ENCODE measurements around the gene SHC1. TPM values are rescaled to one million over a fixed set of nuclear protein-coding genes. Genes with fewer than 3 reads are reported as not detected.
"Not testable (repeated sequence)": the region's sequence is repeated elsewhere in the genome, so short reads cannot be mapped to it uniquely, and the experiment has no call there.

SHC1 gene
- polyA plus RNA-seq, 3 donors, result 73.4 to 84.2 (median 83.4) TPM

DNA sequence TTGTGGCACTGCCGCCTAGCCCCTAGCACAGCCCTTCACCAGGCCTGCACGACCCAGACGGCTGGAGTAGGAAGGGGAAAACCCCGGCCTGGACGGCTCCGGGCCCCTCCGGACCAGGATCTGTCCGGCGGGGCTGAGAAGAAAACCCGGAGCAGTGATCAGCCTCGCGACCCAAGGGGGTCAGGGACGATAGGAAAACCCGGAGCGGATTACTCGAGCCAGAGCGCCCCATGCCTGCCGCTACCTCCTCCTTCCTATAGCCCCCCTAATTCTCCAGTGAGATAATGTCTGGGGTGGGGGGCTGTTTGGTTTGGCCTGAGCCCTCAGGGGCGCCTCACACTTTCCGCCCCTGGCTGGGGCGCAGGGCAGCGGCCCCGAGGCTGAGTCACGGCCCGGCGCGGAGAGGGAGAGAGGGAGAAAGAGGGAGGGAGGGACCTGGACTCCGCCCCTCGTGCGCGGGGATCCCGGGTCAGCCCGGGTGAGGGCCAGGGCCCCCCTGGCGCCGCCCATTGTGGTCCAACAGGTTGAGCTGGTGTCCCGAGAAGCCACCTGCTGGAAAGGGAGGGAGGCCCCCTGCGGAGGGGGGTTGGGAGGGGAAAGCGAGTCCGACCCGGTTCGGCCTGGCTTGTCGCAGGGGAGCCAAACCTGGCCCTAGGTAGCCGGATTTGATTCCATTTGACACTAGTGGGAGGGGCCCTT lies 30.3 kb upstream of the SHC1 start:
- DNase-seq (ENCODE audit: extremely low read depth in 1 of 11, low read depth in 9 of 11, low spot score in 4 of 11), result peak in 10 of 11 donors; percentile 86 to 95 (median 89)

DNA sequence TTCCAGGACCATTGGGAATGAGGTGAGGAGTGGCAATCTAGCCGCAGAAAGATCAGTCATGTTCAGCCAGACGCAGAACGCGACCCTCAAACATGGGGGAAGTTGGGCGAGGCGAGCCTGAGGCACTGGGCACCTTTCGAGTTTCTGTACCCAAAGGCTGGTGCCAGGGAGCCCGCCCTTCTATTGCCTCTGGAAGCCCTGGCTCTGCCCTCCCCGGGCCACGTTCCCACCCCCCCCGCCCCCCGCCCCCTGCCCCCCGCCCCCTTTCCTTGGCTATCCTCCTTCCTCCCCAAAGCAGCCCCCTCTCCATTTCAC lies 29.8 kb upstream of the SHC1 start:
- DNase-seq (ENCODE audit: extremely low read depth in 1 of 11, low read depth in 9 of 11, low spot score in 4 of 11), result no peak

GRCh38 chr1:154999571-155000410 lies 29.2 kb upstream of the SHC1 start:
- peak in 1 of 11 donors; percentile 29 for DNase-seq (ENCODE audit: extremely low read depth in 1 of 11, low read depth in 9 of 11, low spot score in 4 of 11)

GRCh38 chr1:154998818-154999570 lies 28.4 kb upstream of the SHC1 start:
- peak in 2 of 11 donors; percentile 57 to 68 for DNase-seq (ENCODE audit: extremely low read depth in 1 of 11, low read depth in 9 of 11, low spot score in 4 of 11)

GRCh38 chr1:154998201-154998780 lies 27.7 kb upstream of the SHC1 start:
- no peak for DNase-seq (ENCODE audit: extremely low read depth in 1 of 11, low read depth in 9 of 11, low spot score in 4 of 11)

DNA sequence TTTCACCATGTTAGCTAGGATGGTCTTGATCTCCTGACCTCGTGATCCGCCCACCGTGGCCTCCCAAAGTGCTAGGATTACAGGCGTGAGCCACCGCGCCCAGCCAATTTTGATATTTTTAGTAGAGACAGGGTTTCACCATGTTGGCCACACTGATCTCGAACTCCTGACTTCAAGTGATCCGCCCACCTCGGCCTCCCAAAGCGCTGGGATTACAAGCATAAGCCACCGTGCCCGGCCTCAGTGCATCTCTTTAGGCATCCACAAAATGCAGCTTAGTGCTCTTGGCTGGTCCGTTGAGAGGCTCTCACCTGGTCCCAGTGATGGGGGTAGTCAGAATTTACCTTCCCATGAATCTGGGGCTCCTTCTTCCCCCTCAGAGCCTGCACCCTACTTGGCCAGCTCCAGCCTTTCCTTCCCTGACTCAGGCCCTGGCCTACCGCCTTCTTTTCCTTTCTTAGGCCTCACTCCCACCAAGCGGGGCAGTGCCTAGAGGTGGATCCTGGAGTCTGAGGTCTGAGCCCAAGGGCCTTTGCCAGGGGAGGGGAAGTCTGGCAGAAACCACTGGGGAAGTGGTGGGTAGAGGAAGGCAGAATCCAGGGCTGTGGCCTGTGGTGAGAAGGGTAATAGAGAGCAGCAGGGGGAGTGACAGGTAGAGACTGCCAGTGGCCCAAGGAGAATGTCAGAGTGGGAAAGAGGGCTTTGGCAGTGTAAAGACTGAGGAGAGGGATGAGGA lies 26.6 kb upstream of the SHC1 start:
- DNase-seq (ENCODE audit: extremely low read depth in 1 of 11, low read depth in 9 of 11, low spot score in 4 of 11), result no peak

- DNase-seq (ENCODE audit: extremely low read depth in 1 of 11, low read depth in 9 of 11, low spot score in 4 of 11), result not testable (repeated sequence)
Observed at GRCh38 chr1:154995301-154995983, 24.9 kb upstream of the SHC1 start.

DNA sequence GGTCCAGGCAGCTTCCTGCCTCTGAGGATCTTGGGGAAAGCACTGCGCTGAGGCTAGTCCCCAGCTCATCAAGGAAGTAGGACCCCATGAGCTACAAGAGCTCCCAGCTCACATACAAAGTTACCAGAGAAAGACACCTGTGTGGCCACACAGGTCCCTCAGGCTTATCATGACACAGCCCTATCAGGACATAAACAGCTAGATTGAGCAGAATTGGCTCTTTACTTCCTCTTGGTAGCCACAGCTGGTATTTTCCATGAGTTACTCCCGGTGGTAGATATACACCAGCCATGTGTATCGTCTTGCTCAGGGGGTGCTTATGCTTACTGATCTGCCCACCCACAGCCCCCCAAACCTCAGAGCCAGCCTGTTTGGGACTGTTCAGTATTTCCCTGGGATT lies 24.0 kb upstream of the SHC1 start:
- DNase-seq (ENCODE audit: extremely low read depth in 1 of 11, low read depth in 9 of 11, low spot score in 4 of 11), result no peak

DNA sequence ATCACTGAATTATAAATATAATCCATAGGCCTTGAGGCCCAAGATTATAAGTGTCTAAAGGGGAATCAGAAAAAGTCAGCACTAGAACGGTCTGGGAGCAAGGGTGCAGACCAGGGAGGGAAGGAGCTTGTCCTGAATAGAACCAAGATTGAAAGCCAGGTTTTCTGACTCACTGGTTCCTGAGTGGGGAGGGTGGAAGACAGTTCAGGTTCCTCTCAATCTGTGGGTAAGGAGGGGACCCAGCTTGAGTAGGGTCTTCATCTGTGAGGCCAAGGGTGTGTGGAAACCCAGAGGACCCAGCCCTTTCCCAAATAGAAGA lies 23.7 kb upstream of the SHC1 start:
- no peak for DNase-seq (ENCODE audit: extremely low read depth in 1 of 11, low read depth in 9 of 11, low spot score in 4 of 11)

- no peak for DNase-seq (ENCODE audit: extremely low read depth in 1 of 11, low read depth in 9 of 11, low spot score in 4 of 11)
Observed at GRCh38 chr1:154993572-154994268, 23.2 kb upstream of the SHC1 start, which contains the start of gene LENEP. LENEP (plus strand) TSS chr1:154993586; CDS start chr1:154993608, 22 bp downstream.

GRCh38 chr1:154992721-154993571 lies 22.4 kb upstream of the SHC1 start:
- DNase-seq (ENCODE audit: extremely low read depth in 1 of 11, low read depth in 9 of 11, low spot score in 4 of 11), result no peak

GRCh38 chr1:154990276-154990675 lies 19.7 kb upstream of the SHC1 start:
- no peak for DNase-seq (ENCODE audit: extremely low read depth in 1 of 11, low read depth in 9 of 11, low spot score in 4 of 11)

DNA sequence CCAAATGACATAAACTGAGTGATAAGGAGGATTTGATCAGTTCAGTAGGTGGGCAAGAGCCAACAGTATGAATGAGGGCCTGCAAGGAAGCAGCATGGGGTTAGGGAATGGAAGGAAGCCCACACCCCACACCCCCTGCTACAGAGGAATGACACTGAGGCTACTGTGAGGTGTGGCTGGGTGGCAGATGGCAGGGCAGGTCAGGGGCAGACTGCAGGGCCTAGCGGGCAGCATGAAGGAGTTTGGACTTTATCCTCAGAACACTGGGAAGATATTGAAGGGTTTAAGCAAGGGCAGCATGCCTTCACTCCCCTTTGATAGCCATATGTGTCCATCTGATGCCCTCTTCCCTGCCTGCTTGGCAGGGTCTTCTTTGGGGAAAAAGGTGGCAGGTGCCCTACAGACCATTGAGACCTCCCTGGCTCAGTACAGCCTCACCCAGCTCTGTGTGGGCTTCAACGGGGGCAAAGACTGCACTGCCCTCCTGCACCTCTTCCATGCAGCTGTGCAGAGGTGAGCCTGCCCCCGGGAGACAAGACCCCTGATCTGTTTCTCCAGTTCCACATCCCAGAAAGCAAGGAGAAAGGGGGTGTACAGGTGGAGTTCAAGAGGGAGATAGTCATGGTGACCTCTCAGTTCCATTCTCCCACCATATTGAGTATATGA lies 18.8 kb upstream of the SHC1 start:
- DNase-seq (ENCODE audit: extremely low read depth in 1 of 11, low read depth in 9 of 11, low spot score in 4 of 11), result no peak

DNA sequence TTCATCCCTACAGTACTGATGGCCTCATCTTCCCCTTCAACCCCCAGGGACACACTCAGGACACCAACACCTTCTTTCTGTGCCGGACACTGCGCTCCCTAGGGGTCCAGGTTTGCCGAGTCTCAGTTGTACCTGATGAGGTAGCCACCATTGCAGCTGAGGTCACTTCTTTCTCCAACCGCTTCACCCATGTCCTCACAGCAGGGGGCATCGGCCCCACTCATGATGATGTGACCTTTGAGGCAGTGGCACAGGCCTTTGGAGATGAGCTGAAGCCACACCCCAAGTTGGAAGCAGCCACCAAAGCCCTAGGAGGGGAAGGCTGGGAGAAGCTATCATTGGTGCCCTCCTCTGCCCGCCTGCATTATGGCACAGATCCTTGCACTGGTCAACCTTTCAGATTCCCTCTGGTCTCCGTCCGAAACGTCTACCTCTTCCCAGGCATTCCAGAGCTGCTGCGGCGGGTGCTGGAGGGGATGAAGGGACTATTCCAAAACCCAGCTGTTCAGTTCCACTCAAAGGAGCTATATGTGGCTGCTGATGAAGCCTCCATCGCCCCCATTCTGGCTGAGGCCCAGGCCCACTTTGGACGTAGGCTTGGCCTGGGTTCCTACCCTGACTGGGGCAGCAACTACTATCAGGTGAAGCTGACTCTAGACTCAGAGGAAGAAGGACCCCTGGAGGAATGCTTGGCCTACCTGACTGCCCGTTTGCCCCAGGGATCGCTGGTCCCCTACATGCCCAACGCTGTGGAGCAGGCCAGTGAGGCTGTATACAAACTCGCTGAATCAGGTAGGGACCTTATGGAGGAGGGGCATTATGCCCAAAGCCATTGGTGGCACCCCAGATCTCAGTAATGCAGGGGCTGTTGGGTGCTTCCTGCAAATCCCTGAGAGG lies 17.8 kb upstream of the SHC1 start:
- no peak for DNase-seq (ENCODE audit: extremely low read depth in 1 of 11, low read depth in 9 of 11, low spot score in 4 of 11)

GRCh38 chr1:154987326-154987725 lies 16.8 kb upstream of the SHC1 start:
- no peak for DNase-seq (ENCODE audit: extremely low read depth in 1 of 11, low read depth in 9 of 11, low spot score in 4 of 11)

Measured in renal cortex interstitium (tissue), 11 donors.